ENCODE results near the gene PREX1. TPM values are rescaled to one million over a fixed set of nuclear protein-coding genes. Genes with fewer than 3 reads are reported as not detected.

The PREX1 gene
- total RNA-seq, 1 donor from 2014 or later: 19.9 TPM

GRCh38 chr20:48794816-48795457 is 32.9 kb downstream of the PREX1 start:
- DNase-seq (ENCODE audit: low spot score): no peak

DNA sequence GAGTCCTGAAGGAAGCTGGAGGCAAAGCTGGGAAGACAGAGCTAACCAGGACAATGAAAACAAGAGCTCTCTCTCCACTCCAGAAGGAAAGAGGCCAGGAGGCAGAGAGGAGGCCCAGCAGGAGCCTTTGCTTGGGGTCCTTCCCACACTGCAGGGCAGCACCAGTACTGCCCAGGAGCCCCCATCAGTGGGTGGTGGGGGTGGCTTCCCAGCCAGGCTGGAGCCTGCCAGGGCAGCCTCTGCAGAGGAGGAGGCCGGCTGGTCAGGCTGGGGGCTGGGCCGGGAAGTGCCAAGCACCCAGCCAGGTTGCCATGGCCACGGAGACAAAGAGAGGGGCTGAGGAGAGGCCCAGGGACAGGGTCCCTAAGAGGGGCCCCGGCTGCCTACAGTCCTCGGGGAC is 33.4 kb downstream of the PREX1 start:
- DNase-seq (ENCODE audit: low spot score): no peak

DNA sequence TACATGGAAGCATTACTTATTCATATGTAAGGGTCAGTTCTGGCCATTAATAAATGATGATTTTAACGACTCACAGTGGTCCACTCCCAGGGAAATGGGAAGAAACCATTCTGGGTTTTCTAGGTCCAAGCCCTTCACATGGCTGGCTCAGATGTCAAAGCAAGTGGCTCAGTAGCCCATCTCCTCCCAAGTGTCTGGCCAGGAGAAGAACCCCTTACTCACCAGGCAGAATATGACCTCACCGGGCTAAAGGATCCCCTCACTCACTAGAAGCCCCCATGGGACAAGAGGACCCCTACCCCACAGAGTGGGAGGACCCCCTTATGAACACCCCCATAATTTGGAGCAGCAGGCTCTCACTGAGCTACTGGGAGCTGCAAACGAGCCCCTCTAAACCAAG is 34.0 kb downstream of the PREX1 start:
- no peak for DNase-seq (ENCODE audit: low spot score)

GRCh38 chr20:48791666-48792071 is 36.1 kb downstream of the PREX1 start:
- DNase-seq (ENCODE audit: low spot score): no peak

DNA sequence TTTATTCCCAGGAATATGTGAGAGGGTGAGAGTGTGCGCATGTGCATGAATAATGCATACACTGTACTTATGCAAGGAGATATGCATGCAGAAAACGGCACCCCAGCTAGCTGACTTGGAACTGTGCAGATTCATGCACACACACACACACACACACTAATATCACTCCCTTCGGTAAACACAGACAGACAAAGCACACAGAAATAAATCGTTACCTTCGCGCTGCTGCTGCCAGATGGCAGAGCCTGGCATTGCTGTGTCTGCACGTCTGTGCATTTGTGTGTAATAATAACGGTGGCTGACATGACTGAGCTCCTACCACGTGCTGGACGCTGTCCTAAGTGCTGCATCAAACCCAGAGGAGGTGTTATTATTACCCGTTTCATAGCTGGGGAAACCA is 36.8 kb downstream of the PREX1 start:
- DNase-seq (ENCODE audit: low spot score): no peak

- no peak for DNase-seq (ENCODE audit: low spot score)
These were observed 37.3 kb downstream of the PREX1 start for GRCh38 chr20:48790473-48791003.

- DNase-seq (ENCODE audit: low spot score): no peak
These were observed 37.9 kb downstream of the PREX1 start for GRCh38 chr20:48789781-48790472.

- DNase-seq (ENCODE audit: low spot score): no peak
These were observed 38.6 kb downstream of the PREX1 start for GRCh38 chr20:48789185-48789668.

DNA sequence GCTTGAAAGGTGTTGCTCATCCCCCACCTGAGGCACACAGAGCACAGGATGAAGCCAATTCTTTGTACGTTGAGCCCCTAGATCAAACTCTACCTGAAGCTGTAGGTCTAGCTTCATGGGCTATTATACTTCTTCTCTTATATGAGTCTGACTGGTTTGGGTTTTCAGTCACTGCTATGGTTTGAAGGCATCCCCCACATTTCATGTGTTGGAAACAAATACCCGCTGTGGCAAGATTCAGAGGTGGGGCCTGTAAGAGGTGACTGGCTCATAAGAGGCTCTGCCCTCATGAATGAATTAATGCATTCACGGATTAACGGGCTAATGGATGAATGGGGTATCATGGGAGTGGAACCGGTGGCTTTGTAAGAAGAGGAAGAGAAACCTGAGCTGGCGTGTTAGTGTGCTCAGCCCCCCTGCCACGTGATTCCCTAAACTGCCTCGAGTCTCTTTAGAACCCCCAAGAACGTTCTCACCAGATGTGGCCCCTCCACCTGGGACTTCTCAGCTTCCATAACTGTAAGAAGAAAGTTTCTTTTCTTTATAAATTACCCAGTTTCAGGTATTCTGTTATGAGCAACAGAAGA is 39.2 kb downstream of the PREX1 start:
- DNase-seq (ENCODE audit: low spot score): no peak

- DNase-seq (ENCODE audit: low spot score): no peak
These were observed 39.9 kb downstream of the PREX1 start for GRCh38 chr20:48787861-48788375.

- DNase-seq (ENCODE audit: low spot score): no peak
These were observed 40.7 kb downstream of the PREX1 start for GRCh38 chr20:48786951-48787705.

DNA sequence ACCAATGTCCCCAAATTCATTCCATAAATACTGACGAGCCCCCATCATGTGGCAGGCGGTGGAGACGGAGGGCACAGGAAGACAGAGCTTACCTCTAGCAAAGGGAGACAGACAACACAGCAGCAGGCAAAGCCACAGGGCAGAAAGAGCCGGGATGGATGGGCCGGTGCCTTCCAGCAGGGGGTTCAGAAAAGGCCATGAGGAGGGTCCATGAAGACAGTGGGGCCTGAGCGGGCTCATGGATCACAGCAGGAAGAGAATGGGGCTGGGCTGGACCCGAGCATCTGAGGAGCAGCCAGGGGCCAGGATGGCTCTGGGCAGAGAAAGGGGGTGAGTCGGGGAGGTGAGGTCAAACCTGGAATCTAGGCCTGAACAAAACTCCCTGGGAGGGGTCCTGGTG is 42.0 kb downstream of the PREX1 start:
- no peak for DNase-seq (ENCODE audit: low spot score)

DNA sequence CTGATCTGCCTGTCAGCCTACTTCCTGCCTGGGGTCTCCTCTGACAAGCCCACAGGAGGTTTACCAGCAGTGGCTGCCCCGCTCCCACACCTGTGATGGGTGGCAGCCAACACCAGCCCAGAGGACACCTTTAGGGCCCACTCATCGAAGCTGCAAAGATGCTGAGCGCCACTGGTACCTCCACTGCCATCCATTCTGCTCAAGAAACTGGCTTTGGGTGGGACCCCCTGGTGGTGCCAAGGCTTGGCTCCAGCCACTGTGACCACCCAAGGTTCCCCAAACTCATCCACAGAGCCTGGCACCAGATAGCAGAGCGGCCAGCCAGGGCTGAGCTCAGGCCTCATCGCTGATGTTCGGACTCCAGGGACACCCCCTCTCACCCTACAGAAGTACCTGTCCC is 42.5 kb downstream of the PREX1 start:
- DNase-seq (ENCODE audit: low spot score): no peak

- no peak for DNase-seq (ENCODE audit: low spot score)
These were observed 43.5 kb downstream of the PREX1 start for GRCh38 chr20:48784273-48784641.

- DNase-seq (ENCODE audit: low spot score): no peak
These were observed 44.1 kb downstream of the PREX1 start for GRCh38 chr20:48783533-48784272.

GRCh38 chr20:48782901-48783308 is 44.9 kb downstream of the PREX1 start:
- no peak for DNase-seq (ENCODE audit: low spot score)

DNA sequence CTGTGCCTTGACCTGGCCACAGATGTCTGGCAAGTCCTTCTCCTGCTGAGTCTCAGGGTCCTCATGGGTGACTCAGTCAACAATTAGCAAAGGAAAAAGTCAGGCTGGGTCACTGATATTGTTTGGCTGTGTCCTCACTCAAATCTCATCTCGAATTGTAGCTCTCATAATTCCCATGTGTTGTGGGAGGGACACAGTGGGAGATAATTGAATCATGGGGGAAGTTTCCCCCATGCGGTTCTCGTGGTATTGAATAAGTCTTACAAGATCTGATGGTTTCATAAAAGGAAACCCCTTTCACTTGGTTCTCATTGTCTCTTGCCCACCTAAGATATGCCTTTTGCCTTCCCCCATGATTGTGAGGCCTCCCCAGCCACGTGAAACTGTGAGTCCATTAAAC is 45.7 kb downstream of the PREX1 start:
- DNase-seq (ENCODE audit: low spot score): no peak

DNA sequence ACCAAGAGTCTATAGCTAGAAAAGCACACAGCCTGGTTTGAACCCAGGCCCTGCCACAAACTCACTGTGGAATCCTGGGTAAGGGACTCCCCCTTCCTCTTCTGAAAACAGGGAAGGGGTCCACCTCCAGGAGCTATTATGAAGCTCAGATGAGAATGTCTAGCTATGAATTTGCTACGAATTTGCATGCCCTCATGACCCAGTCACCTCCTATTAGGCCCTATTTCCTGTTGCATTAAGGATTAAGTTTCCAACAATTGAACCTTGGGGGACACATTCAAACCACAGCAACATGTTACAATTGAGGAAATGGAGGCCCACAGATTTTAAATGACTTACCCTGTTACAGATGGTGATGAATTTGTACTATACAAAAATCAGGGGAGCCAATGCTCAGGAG is 46.2 kb downstream of the PREX1 start:
- DNase-seq (ENCODE audit: low spot score): no peak

DNA sequence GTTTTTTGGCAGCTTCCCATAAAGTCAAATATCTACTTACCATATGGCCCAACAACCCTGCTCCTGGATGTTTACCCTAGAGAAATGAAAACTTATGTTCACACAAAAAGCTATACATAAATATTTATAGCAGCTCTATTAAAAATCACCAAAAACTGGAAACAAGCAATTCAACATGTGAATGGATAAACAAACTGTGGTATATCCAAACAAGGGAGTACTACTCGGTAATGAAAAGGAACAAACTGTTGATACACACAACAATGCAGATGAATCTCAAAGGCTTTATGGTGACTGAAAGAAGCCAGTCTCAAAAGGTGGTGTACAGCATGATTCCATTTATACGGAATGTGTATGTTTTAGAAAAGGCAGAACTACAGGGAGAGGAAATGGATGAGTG is 48.4 kb downstream of the PREX1 start:
- no peak for DNase-seq (ENCODE audit: low spot score)

DNA sequence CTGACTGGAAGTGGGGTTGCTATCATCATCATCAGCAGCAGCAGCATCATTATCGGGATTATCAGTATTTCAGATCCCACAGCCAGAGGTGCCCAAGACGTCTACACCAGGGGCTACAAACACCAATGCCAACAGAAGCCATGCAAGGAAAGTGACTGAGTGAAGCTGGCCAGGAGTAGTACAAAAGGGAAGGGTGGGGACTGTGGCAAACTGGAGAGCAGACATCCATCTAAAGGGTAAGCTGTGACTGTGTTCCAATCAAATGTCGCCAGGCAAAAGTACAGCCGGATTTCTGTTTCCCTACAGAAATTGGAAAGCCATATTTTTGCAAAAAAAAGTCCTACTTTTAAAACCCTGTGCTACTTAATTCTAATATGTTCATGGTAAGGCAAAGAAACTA is 50.0 kb downstream of the PREX1 start:
- no peak for DNase-seq (ENCODE audit: low spot score)

- DNase-seq (ENCODE audit: low spot score): no peak
These were observed 50.8 kb downstream of the PREX1 start for GRCh38 chr20:48777005-48777404.

Data from ureter (tissue), 1 donor.